SK-N-SH (cell line): ENCODE results near the gene FLT4.

Experiments used
- CTCF ChIP-seq: fragments of 200-600 bp; sonication (generic); IDR thresholded peaks from 2 replicates; pipeline ENCODE4 v1.6.1; 2017; ENCODE audit warnings: antibody characterized with exemption, mild to moderate bottlenecking, moderate library complexity
- EZH2phosphoT487 ChIP-seq: fragments of 200-600 bp; sonication (generic); IDR thresholded peaks from 2 replicates; pipeline ENCODE4 v1.6.1; 2017; ENCODE audit warnings: low read depth, mixed run types, mild to moderate bottlenecking, antibody characterized with exemption, moderate library complexity, borderline replicate concordance
- FOXM1 ChIP-seq: IDR thresholded peaks from 2 replicates; pipeline ENCODE4 v1.4.0; 2012; ENCODE audit warnings: low read depth, mild to moderate bottlenecking
- MAX ChIP-seq: IDR thresholded peaks from 2 replicates; pipeline ENCODE4 v1.4.0; 2012; ENCODE audit warnings: low read depth
- RFX5 ChIP-seq: IDR thresholded peaks from 2 replicates; pipeline ENCODE4 v1.6.1; 2012; ENCODE audit warnings: mild to moderate bottlenecking, improper control_type of control experiment, low read length
- RXRA ChIP-seq: IDR thresholded peaks from 2 replicates; pipeline ENCODE4 v1.4.0; 2012; ENCODE audit warnings: low read depth, mild to moderate bottlenecking, borderline replicate concordance
- TEAD4 ChIP-seq: IDR thresholded peaks from 2 replicates; pipeline ENCODE4 v1.4.0; 2012; ENCODE audit warnings: mild to moderate bottlenecking, borderline replicate concordance; ENCODE audit not compliant: insufficient read depth
- USF2 ChIP-seq: fragments of 150-350 bp; IDR thresholded peaks from 2 replicates; pipeline ENCODE4 v1.6.1; 2017; ENCODE audit warnings: antibody characterized with exemption, low read length, low read depth, borderline replicate concordance

GRCh38 chr5:180666812-180667211, 17.4 kb upstream of the FLT4 start:
- TF ChIP-seq CTCF (no peak), MAX (no peak), USF2 (no peak), TEAD4 (no peak), FOXM1 (no peak), RFX5 (no peak), EZH2phosphoT487 (no peak), RXRA (no peak)
